ENCODE data around the gene KLF13.

DNA sequence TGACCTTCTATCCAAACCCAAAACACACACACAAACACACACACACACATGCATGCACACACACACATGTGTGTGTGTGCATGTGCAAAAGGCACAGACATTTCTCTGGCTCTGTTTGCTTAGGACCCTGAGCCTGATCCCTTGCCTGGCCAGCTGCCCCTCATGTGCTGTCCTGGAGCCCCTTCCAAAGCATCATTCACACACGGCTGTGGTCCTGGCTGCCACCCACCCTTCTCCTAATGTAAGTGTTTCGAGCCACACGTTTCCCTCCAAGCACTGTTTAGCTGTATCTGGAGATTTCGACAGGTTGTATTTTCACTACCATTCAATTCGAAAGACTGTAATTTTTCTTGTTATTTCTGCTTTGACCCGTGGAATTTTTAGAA is 45.8 kb upstream of the KLF13 start:
- TF ChIP-seq POLR2A (IDR thresholded peaks at IDR 0.05) (no peak), CTCF (IDR thresholded peaks at IDR 0.05 in 4 of 5, conservative IDR thresholded peaks at IDR 0.05 in 1 of 5) (no peak)
